CD4-positive, alpha-beta memory T cell (primary cell): ENCODE data around the gene DDX50. TPM values are rescaled to one million over a fixed set of nuclear protein-coding genes. Genes with fewer than 3 reads are reported as not detected.
"Not testable (repeated sequence)": the region's sequence is repeated elsewhere in the genome, so short reads cannot be mapped to it uniquely, and the experiment has no call there.

Experiments used
- CTCF ChIA-PET: fragments of 350-600 bp; sonication (Branson Sonifier 250); formaldehyde crosslinking; loops from one replicate; lab custom pipeline; 2021; ENCODE audit warnings: inconsistent platforms; ENCODE audit not compliant: partially characterized antibody; lab: Charles Lee
- POLR2A ChIA-PET: fragments of 350-600 bp; sonication (Branson Sonifier 250); formaldehyde crosslinking; loops from one replicate; lab custom pipeline; 2021; ENCODE audit not compliant: partially characterized antibody; lab: Charles Lee
- DNase-seq, 5 donors: peaks; one replicate each; pipeline versions ENCODE4 v3.0.0 to v3.0.0-alpha.2; 2020 to 2022; ENCODE audit warnings: mixed read lengths in 1 of 5
- H3K27ac ChIP-seq: one replicate; pipeline ENCODE4 v1.7.0; 2013; ENCODE audit warnings: low read depth, low read length
- H3K27me3 ChIP-seq: 2 replicates; pipeline ENCODE4 v1.7.0; 2013; ENCODE audit warnings: mild to moderate bottlenecking, low read length, moderate library complexity; ENCODE audit not compliant: insufficient read depth
- H3K36me3 ChIP-seq: 2 replicates; pipeline ENCODE4 v1.7.0; 2013; ENCODE audit warnings: mild to moderate bottlenecking, low read length, moderate library complexity; ENCODE audit not compliant: insufficient read depth
- H3K4me1 ChIP-seq: 2 replicates; pipeline ENCODE4 v1.7.0; 2013; ENCODE audit warnings: mild to moderate bottlenecking, low read length, moderate library complexity; ENCODE audit not compliant: insufficient read depth
- H3K4me3 ChIP-seq, 2 donors: one replicate each; pipeline ENCODE4 v1.7.0; 2013; ENCODE audit warnings: low read length in 2 of 2, mild to moderate bottlenecking in 1 of 2
- H3K9me3 ChIP-seq, 2 donors: one replicate each; pipeline ENCODE4 v1.7.0; 2013; ENCODE audit warnings: low read length in 2 of 2, control low read depth in 1 of 2; ENCODE audit not compliant: control insufficient read depth in 1 of 2
- H3K27ac Mint-ChIP-seq, 7 donors: one replicate each; pipeline ENCODE4 v1.8.0; 2020 to 2021; ENCODE audit warnings: mixed read lengths in 7 of 7, mild to moderate bottlenecking in 6 of 7, inconsistent platforms in 3 of 7, moderate library complexity in 3 of 7
- H3K27me3 Mint-ChIP-seq, 2 donors: one replicate each; pipeline ENCODE4 v1.8.0; 2020 to 2021; ENCODE audit warnings: mixed read lengths in 2 of 2
- H3K36me3 Mint-ChIP-seq, 2 donors: one replicate each; pipeline ENCODE4 v1.8.0; 2020 to 2021; ENCODE audit warnings: mixed read lengths in 2 of 2, inconsistent platforms in 1 of 2, mild to moderate bottlenecking in 1 of 2
- H3K4me1 Mint-ChIP-seq, 4 donors: one replicate each; pipeline ENCODE4 v1.8.0; 2020 to 2021; ENCODE audit warnings: mixed read lengths in 4 of 4, mild to moderate bottlenecking in 1 of 4
- H3K4me3 Mint-ChIP-seq, 8 donors: one replicate each; pipeline ENCODE4 v1.8.0; 2020 to 2021; ENCODE audit warnings: mixed read lengths in 8 of 8, mild to moderate bottlenecking in 7 of 8, moderate library complexity in 6 of 8, inconsistent platforms in 3 of 8
- H3K9me3 Mint-ChIP-seq, 8 donors: one replicate each; pipeline ENCODE4 v1.8.0; 2020 to 2021; ENCODE audit warnings: mixed read lengths in 8 of 8, mild to moderate bottlenecking in 5 of 8, inconsistent platforms in 3 of 8, moderate library complexity in 1 of 8
- intact Hi-C: fragments of 100-400 bp; cut with micrococcal nuclease; formaldehyde crosslinking; loops from one replicate; pipeline ENCODE4 v1.15.1; 2023
- polyA plus RNA-seq, 2 donors: library from polyadenylated mRNA; unstranded; fragments of 300-500 nt; fragmentation: Illumina TruSeq; gene quantifications; one replicate each; pipeline ENCODE4 v1.2.3, GENCODE V29; 2021
- total RNA-seq, 2 experiments: library from RNA; stranded (reverse); gene quantifications; one replicate each; pipeline ENCODE4 v1.2.3, GENCODE V29; 2021

The DDX50 gene
- total and polyA plus RNA-seq, 4 experiments from 2014 or later: 39.5 to 45.2 (median 41.5) TPM

DNA sequence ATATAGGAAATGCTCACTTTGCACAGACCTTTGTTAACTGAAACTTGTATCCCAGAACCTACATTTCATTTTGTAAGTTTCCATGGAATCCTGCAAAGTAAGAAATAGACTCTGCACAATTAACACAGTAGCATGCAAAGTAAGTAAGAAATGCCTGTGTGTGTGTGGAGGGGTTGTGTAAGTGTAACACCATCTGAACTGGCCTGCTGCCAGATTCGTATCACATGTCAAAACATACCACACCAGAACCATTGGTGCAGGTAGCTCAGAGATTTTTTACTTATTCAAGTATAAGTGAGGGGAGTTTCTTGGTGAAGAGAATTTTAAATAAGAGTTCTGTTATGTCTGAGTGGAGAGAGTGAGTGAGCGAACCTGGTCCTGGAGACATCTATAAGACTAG, 37.0 kb downstream of the DDX50 start:
- H3K27ac Mint-ChIP-seq: peak overlapping the region in 2 of 7 donors; percentile 25 to 52

DNA sequence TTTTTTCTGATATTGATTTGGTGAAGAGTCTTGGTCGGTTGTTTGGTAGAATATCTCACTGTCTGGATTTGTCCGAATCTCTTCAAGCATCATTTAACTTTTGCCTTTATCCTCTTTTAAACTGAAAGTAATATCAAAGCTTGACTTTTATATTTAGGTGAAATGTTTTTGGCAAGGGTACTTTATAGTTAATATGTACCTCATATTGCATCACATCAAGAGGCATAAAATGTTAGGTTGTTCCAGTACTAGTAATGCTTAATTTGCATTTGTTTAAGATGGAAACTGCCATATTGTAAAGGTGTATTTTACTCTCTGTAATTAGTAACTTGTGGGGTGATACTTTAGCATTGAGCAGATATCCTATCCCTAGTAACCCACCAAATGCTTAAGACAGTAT, 37.8 kb downstream of the DDX50 start:
- ChIA-PET CTCF (interaction anchor here (1.1 kb wide), 1 partner anchor 17 kb away, joined by 3 read pairs; the partner anchor contains the start of gene DDX21), POLR2A (no interaction called here)
- H3K27me3 Mint-ChIP-seq: no peaks in the 10 kb centered on the region
- no peak overlapping the region for H3K4me3 ChIP-seq
- H3K4me1 Mint-ChIP-seq: peaks cover 0 to 13% (median 4%) of the 10 kb centered on the region in 4 donors
- H3K27ac ChIP-seq: no peak overlapping the region
- intact Hi-C loops: no loop called here
- H3K4me3 Mint-ChIP-seq: no peak overlapping the region
- peaks cover 32 to 58% of the 10 kb centered on the region in 2 donors for H3K36me3 Mint-ChIP-seq
- no peaks in the 10 kb centered on the region for H3K9me3 Mint-ChIP-seq
- peaks cover 21% of the 10 kb centered on the region for H3K36me3 ChIP-seq
- no peak for DNase-seq
- H3K9me3 ChIP-seq: no peaks in the 10 kb centered on the region
- H3K27me3 ChIP-seq: no peaks in the 10 kb centered on the region
- no peaks in the 10 kb centered on the region for H3K4me1 ChIP-seq
- H3K27ac Mint-ChIP-seq: peak overlapping the region in 3 of 7 donors; percentile 19 to 78 (median 25)

More for the DNA sequence above, 37.0 kb downstream of the DDX50 start:
- Mint-ChIP-seq H3K27me3 (no peaks in the 10 kb centered on the region), H3K9me3 (no peaks in the 10 kb centered on the region), H3K4me1 (peaks cover 0 to 13% (median 4%) of the 10 kb centered on the region in 4 donors), H3K4me3 (no peak overlapping the region), H3K36me3 (peaks cover 32 to 54% of the 10 kb centered on the region in 2 donors)
- ChIA-PET CTCF (interaction anchor here (1.1 kb wide), 1 partner anchor 18 kb away, joined by 3 read pairs; the partner anchor contains the start of gene DDX21), POLR2A (no interaction called here)
- Histone ChIP-seq H3K27me3 (no peaks in the 10 kb centered on the region), H3K9me3 (no peaks in the 10 kb centered on the region), H3K4me1 (no peaks in the 10 kb centered on the region), H3K27ac (no peak overlapping the region), H3K36me3 (peaks cover 21% of the 10 kb centered on the region), H3K4me3 (no peak overlapping the region)
- no peak for DNase-seq
- intact Hi-C loops: no loop called here

DNA sequence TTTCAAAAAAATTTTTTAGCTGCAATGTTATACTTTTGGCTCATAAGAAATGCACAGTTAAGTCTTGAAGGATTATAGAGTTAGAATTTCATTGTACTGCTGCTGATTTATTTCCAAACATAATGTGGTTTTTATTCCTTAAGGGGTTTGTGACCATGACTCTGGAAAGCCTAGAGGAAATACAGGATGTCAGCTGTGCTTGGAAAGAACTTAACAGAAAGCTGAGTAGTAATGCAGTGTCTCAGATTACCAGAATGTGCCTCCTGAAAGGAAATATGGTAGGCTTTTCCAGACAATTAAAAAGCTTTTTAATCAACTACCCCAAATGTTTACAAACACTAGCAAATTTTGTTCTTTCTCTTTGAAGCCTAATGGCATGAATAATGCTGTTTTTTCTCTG, 39.8 kb downstream of the DDX50 start:
- DNase-seq, H3K27me3 Mint-ChIP-seq, H3K4me3 ChIP-seq, H3K4me1 ChIP-seq, H3K9me3 ChIP-seq, H3K27me3 ChIP-seq, H3K9me3 Mint-ChIP-seq, H3K27ac Mint-ChIP-seq, intact Hi-C loops, H3K27ac ChIP-seq, H3K4me3 Mint-ChIP-seq: not testable (repeated sequence)
- POLR2A ChIA-PET: interaction anchor here (3.1 kb wide), 1 partner anchor 15 kb away, joined by 9 read pairs; the partner anchor contains the start of gene DDX21
- CTCF ChIA-PET: interaction anchor here (0.8 to 1.2 kb wide), 2 partner anchors 63 to 153 kb away, joined by 3 read pairs; no protein-coding TSS in a partner anchor
- Mint-ChIP-seq H3K36me3 (peaks cover 29 to 54% of the 10 kb centered on the region in 2 donors), H3K4me1 (peaks cover 0 to 13% (median 4%) of the 10 kb centered on the region in 4 donors)
- peaks cover 24% of the 10 kb centered on the region for H3K36me3 ChIP-seq

DNA sequence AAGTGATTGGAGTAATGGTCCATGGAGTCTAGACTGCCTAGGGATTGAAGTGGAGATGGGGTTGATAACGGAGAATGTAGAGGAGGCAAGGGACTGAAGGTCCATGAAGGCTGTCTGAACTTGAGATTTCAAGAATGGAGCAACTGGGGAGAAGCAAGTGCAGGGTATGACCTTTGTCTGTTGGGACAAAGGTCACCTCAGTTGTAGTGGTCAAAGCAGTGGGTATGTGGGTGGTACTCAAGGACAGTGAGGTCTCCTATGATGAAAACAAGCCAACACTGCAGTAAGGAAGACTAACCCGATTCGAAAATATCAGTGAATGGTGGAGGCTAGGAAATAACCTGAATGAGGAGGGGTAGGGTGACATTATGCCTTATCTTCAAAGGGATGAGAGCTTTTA, 49.5 kb downstream of the DDX50 start:
- no peak overlapping the region for H3K4me3 Mint-ChIP-seq
- H3K9me3 Mint-ChIP-seq: no peaks in the 10 kb centered on the region
- Histone ChIP-seq H3K36me3 (peaks cover 20% of the 10 kb centered on the region), H3K4me3 (no peak overlapping the region), H3K27ac (no peak overlapping the region), H3K9me3 (no peaks in the 10 kb centered on the region), H3K4me1 (peaks cover 7% of the 10 kb centered on the region), H3K27me3 (no peaks in the 10 kb centered on the region)
- peaks cover 16 to 21% of the 10 kb centered on the region in 2 donors for H3K36me3 Mint-ChIP-seq
- intact Hi-C loops: no loop called here
- peaks cover 0 to 7% (median 3%) of the 10 kb centered on the region in 4 donors for H3K4me1 Mint-ChIP-seq
- ChIA-PET CTCF (no interaction called here), POLR2A (no interaction called here)
- DNase-seq: no peak
- no peaks in the 10 kb centered on the region for H3K27me3 Mint-ChIP-seq
- H3K27ac Mint-ChIP-seq: no peak overlapping the region

DNA sequence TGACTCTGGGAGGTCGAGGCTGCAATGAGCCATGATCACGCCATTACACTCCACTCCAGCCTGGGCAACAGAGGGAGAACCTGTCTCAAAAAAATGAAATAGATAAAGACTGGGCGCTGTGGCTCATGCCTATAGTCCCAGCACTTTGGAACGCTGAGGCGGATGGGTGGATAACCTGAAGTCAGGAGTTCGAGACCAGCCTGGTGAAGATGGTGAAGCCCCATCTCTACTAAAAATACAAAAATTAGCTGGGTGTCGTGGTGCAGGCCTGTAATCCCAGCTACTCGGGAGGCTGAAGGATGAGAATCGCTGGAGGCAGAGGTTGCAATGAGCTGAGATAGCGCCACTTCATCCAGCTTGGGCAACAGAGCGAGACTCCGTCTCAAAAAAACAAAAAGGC, 53.8 kb downstream of the DDX50 start:
- H3K36me3 ChIP-seq: no peaks in the 10 kb centered on the region
- DNase-seq: no peak
- CTCF ChIA-PET: interaction anchor here (1.1 to 5.2 kb wide), 13 partner anchors 12 to 173 kb away, joined by 3 to 53 read pairs (median 9); partner anchors contain the start of gene DDX50
- Mint-ChIP-seq H3K4me3 (peak overlapping the region in 5 of 8 donors; percentile 39 to 67 (median 44)), H3K27ac (peak overlapping the region in 5 of 7 donors; percentile 64 to 99 (median 78)), H3K9me3 (peaks cover 0 to 8% (median 0%) of the 10 kb centered on the region in 8 donors), H3K27me3 (no peaks in the 10 kb centered on the region), H3K36me3 (peaks cover 4 to 30% of the 10 kb centered on the region in 2 donors), H3K4me1 (peaks cover 14 to 44% (median 32%) of the 10 kb centered on the region in 4 donors)
- intact Hi-C loops: loop anchor here (1.0 to 5.0 kb wide), 4 partner anchors 33 to 552 kb away; partner anchors contain the start of gene KIFBP
- H3K4me3 ChIP-seq: no peak overlapping the region
- H3K9me3 ChIP-seq: no peaks in the 10 kb centered on the region
- H3K27me3 ChIP-seq: no peaks in the 10 kb centered on the region
- no peak overlapping the region for H3K27ac ChIP-seq
- POLR2A ChIA-PET: interaction anchor here (1.9 to 3.1 kb wide), 8 partner anchors 13 to 234 kb away, joined by 6 to 25 read pairs (median 16); partner anchors contain the start of genes CCAR1, DDX50, KIFBP and SRGN
- H3K4me1 ChIP-seq: peaks cover 36% of the 10 kb centered on the region

DNA sequence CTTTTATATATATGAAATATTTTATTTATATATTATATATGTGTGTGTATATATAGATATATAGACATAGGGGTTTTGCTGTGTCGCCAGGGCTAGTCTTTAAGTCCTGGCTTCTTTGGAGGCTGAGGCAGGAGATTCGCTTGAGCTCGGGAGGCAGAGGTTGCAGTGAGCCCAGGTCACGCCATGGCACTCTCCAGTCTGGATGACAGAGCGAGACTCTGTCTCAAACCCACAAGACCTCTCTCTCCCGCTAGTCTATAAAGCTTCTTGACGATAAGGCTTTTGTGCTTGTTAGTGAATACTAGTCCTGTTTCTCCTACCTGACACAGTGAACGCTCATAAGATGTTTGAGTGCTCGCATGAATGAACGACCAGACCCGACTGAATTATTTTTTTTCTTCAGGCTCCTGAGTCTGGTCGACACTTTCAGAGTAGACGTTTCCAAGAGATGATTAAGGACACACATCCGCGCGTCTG, 54.3 kb downstream of the DDX50 start:
- no peaks in the 10 kb centered on the region for H3K27me3 Mint-ChIP-seq
- H3K4me1 Mint-ChIP-seq: peaks cover 16 to 47% (median 35%) of the 10 kb centered on the region in 4 donors
- ChIA-PET POLR2A (interaction anchor here (0.9 to 3.1 kb wide), 19 partner anchors 8 to 622 kb away, joined by 3 to 25 read pairs (median 6); partner anchors contain the start of genes CCAR1, DDX50, KIFBP and PBLD), CTCF (interaction anchor here (1.0 to 5.2 kb wide), 16 partner anchors 9 to 622 kb away, joined by 3 to 53 read pairs (median 7); partner anchors contain the start of gene DDX50)
- H3K27me3 ChIP-seq: no peaks in the 10 kb centered on the region
- H3K36me3 Mint-ChIP-seq: peaks cover 7 to 33% of the 10 kb centered on the region in 2 donors
- peaks cover 40% of the 10 kb centered on the region for H3K4me1 ChIP-seq
- no peaks in the 10 kb centered on the region for H3K36me3 ChIP-seq
- intact Hi-C loops: loop anchor here (1.0 to 5.0 kb wide), 4 partner anchors 33 to 552 kb away; partner anchors contain the start of gene KIFBP
- H3K9me3 Mint-ChIP-seq: peaks cover 0 to 8% (median 0%) of the 10 kb centered on the region in 8 donors
- H3K9me3 ChIP-seq: no peaks in the 10 kb centered on the region
- H3K27ac ChIP-seq: peak overlapping the region; percentile 100
- H3K27ac Mint-ChIP-seq: peak overlapping the region; percentile 98 to 100 (median 100)
- peak overlapping the region; percentile 97 to 100 (median 100) for H3K4me3 Mint-ChIP-seq
- peak overlapping the region; percentile 64 to 97 for H3K4me3 ChIP-seq
- peak in 1 of 5 donors; percentile 46 for DNase-seq
